ENCODE measurements around the gene KCTD15. TPM values are rescaled to one million over a fixed set of nuclear protein-coding genes. Genes with fewer than 3 reads are reported as not detected.

Gene KCTD15
- total RNA-seq, 1 experiment from 2014 or later: 59.9 TPM

DNA sequence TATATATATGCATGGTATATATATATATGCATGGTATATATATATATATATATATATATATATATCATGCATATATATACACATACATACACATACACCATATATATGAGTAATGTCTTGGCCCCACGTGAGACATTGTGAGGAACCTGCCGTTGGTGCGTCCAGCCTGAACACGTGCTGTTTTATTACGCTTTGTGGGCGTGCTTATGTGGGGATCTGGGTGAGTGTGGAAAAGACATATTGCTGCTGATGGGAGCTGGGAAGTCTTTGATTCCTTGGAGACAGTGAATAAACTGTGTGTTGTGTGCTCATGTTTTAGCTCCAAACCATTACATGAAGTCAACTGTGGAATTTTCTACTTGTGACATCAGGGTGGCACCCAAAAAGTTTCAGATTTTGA is 28.9 kb downstream of the KCTD15 start:
- Histone ChIP-seq H3K27ac (ENCODE audit: insufficient read length, low read depth, low read length) (no peak overlapping the region), H3K4me2 (ENCODE audit: insufficient read depth, insufficient read length, low read length) (no peak overlapping the region), H4K8ac (replicated peaks; ENCODE audit: insufficient read length, low read depth, low read length) (no peak overlapping the region), H2BK12ac (ENCODE audit: insufficient read length, low read depth, low read length) (no peak overlapping the region), H3K4ac (ENCODE audit: low read depth, low read length) (no peak overlapping the region), H3K23ac (ENCODE audit: insufficient read length, low read depth, low read length) (no peak overlapping the region), H4K5ac (ENCODE audit: insufficient read length, low read depth, low read length) (no peak overlapping the region), H2BK5ac (ENCODE audit: insufficient read length, low read length) (no peak overlapping the region), H3K79me2 (ENCODE audit: insufficient read depth, low read length) (no peaks in the 10 kb centered on the region), H3K27me3 (ENCODE audit: insufficient read depth, low read length) (no peaks in the 10 kb centered on the region), H2BK20ac (ENCODE audit: low read depth, low read length, poor library complexity, severe bottlenecking) (no peak overlapping the region), H3K56ac (ENCODE audit: insufficient read length, low read depth, low read length) (no peak overlapping the region), H3T11ph (ENCODE audit: low read length) (no peak overlapping the region), H2AK5ac (ENCODE audit: insufficient read length, low read length) (no peak overlapping the region), H3K18ac (ENCODE audit: insufficient read length, low read depth, low read length) (no peak overlapping the region), H2BK120ac (ENCODE audit: low read depth, low read length, poor library complexity, severe bottlenecking) (no peak overlapping the region), H3K4me1 (ENCODE audit: insufficient read depth, low read length) (no peaks in the 10 kb centered on the region; the same call in 1 of the 2 replicates), H3K23me2 (ENCODE audit: insufficient read length, low read depth, low read length, poor library complexity, severe bottlenecking) (peaks cover 2% of the 10 kb centered on the region), H3K9me3 (ENCODE audit: control insufficient read depth, low read depth, low read length) (no peaks in the 10 kb centered on the region), H2BK15ac (ENCODE audit: low read depth, low read length) (no peak overlapping the region), H3K9ac (ENCODE audit: extremely low read depth, insufficient read length, low read length) (no peak overlapping the region), H3K79me1 (ENCODE audit: insufficient read depth, low read depth, low read length, poor library complexity, severe bottlenecking) (no peaks in the 10 kb centered on the region), H4K91ac (ENCODE audit: insufficient read length, low read depth, low read length) (no peak overlapping the region), H4K20me1 (ENCODE audit: control insufficient read depth, insufficient read depth, insufficient read length) (no peaks in the 10 kb centered on the region), H2AFZ (ENCODE audit: low read length) (no peak overlapping the region), H3K14ac (ENCODE audit: insufficient read depth, low read length) (no peak overlapping the region)
- no CpG with 5 or more reads among the region's 6 CpGs for WGBS (ENCODE audit: extremely low coverage, insufficient read length, low lambda C conversion rate)
- Mint-ChIP-seq H3K9me3 (no peaks in the 10 kb centered on the region; a peak in 1 of 5 replicates), H3K27ac (no peak overlapping the region; a peak in 1 of 7 replicates), H3K4me1 (peaks cover 0 to 6% of the 10 kb centered on the region in 2 experiments; a peak in 3 of 4 replicates), H3K4me3 (no peak overlapping the region), H3K36me3 (ENCODE audit: insufficient read depth in 1 of 3, low read depth in 3 of 3) (no peaks in the 10 kb centered on the region), H3K27me3 (ENCODE audit: low read depth) (peaks cover 13% of the 10 kb centered on the region)
- TF ChIP-seq, protein P1, sequence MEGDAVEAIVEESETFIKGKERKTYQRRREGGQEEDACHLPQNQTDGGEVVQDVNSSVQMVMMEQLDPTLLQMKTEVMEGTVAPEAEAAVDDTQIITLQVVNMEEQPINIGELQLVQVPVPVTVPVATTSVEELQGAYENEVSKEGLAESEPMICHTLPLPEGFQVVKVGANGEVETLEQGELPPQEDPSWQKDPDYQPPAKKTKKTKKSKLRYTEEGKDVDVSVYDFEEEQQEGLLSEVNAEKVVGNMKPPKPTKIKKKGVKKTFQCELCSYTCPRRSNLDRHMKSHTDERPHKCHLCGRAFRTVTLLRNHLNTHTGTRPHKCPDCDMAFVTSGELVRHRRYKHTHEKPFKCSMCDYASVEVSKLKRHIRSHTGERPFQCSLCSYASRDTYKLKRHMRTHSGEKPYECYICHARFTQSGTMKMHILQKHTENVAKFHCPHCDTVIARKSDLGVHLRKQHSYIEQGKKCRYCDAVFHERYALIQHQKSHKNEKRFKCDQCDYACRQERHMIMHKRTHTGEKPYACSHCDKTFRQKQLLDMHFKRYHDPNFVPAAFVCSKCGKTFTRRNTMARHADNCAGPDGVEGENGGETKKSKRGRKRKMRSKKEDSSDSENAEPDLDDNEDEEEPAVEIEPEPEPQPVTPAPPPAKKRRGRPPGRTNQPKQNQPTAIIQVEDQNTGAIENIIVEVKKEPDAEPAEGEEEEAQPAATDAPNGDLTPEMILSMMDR (conservative IDR thresholded peaks at IDR 0.05): no peak
- no peak for DNase-seq

Measured in H9 (cell line).